ENCODE results near the gene CSF2. TPM values are rescaled to one million over a fixed set of nuclear protein-coding genes. Genes with fewer than 3 reads are reported as not detected.

Gene CSF2
- total RNA-seq, 1 donor from 2014 or later: not detected

- H3K9me3 Mint-ChIP-seq (ENCODE audit: low read depth): no peaks in the 10 kb centered on the region
- TF ChIP-seq CTCF (IDR thresholded peaks at IDR 0.05): no peak
- no peaks in the 10 kb centered on the region for H3K4me1 Mint-ChIP-seq (ENCODE audit: low read depth)
- DNase-seq (ENCODE audit: low spot score): peak; percentile 73
- H3K4me3 Mint-ChIP-seq (ENCODE audit: unreplicated experiment): no peak overlapping the region
- no peaks in the 10 kb centered on the region for H3K27me3 Mint-ChIP-seq (ENCODE audit: low read depth)
- H3K36me3 Mint-ChIP-seq (ENCODE audit: low read depth): no peaks in the 10 kb centered on the region
- no peak overlapping the region for H3K27ac Mint-ChIP-seq (ENCODE audit: unreplicated experiment)
Observed at GRCh38 chr5:132074772-132075718, 1.5 kb downstream of the CSF2 start.

GRCh38 chr5:132075719-132076077 lies 2.1 kb downstream of the CSF2 start:
- H3K36me3 Mint-ChIP-seq (ENCODE audit: low read depth): no peaks in the 10 kb centered on the region
- no peak overlapping the region for H3K27ac Mint-ChIP-seq (ENCODE audit: unreplicated experiment)
- no peak for TF ChIP-seq CTCF (IDR thresholded peaks at IDR 0.05)
- H3K27me3 Mint-ChIP-seq (ENCODE audit: low read depth): no peaks in the 10 kb centered on the region
- no peak for DNase-seq (ENCODE audit: low spot score)
- H3K4me3 Mint-ChIP-seq (ENCODE audit: unreplicated experiment): no peak overlapping the region
- no peaks in the 10 kb centered on the region for H3K9me3 Mint-ChIP-seq (ENCODE audit: low read depth)
- H3K4me1 Mint-ChIP-seq (ENCODE audit: low read depth): no peaks in the 10 kb centered on the region

GRCh38 chr5:132076202-132076830 lies 2.7 kb downstream of the CSF2 start:
- DNase-seq (ENCODE audit: low spot score): no peak
- no peaks in the 10 kb centered on the region for H3K36me3 Mint-ChIP-seq (ENCODE audit: low read depth)
- H3K27me3 Mint-ChIP-seq (ENCODE audit: low read depth): no peaks in the 10 kb centered on the region
- no peaks in the 10 kb centered on the region for H3K4me1 Mint-ChIP-seq (ENCODE audit: low read depth)
- no peak overlapping the region for H3K27ac Mint-ChIP-seq (ENCODE audit: unreplicated experiment)
- H3K9me3 Mint-ChIP-seq (ENCODE audit: low read depth): no peaks in the 10 kb centered on the region
- no peak for TF ChIP-seq CTCF (IDR thresholded peaks at IDR 0.05)
- H3K4me3 Mint-ChIP-seq (ENCODE audit: unreplicated experiment): no peak overlapping the region

GRCh38 chr5:132076983-132077382 lies 3.4 kb downstream of the CSF2 start:
- no peak for TF ChIP-seq CTCF (IDR thresholded peaks at IDR 0.05)
- Mint-ChIP-seq H3K27ac (ENCODE audit: unreplicated experiment) (no peak overlapping the region), H3K4me1 (ENCODE audit: low read depth) (no peaks in the 10 kb centered on the region), H3K36me3 (ENCODE audit: low read depth) (no peaks in the 10 kb centered on the region), H3K9me3 (ENCODE audit: low read depth) (no peaks in the 10 kb centered on the region), H3K4me3 (ENCODE audit: unreplicated experiment) (no peak overlapping the region), H3K27me3 (ENCODE audit: low read depth) (no peaks in the 10 kb centered on the region)
- DNase-seq (ENCODE audit: low spot score): peak; percentile 65

GRCh38 chr5:132079081-132079480 lies 5.5 kb downstream of the CSF2 start:
- H3K27ac Mint-ChIP-seq (ENCODE audit: unreplicated experiment): no peak overlapping the region
- no peaks in the 10 kb centered on the region for H3K4me1 Mint-ChIP-seq (ENCODE audit: low read depth)
- no peaks in the 10 kb centered on the region for H3K36me3 Mint-ChIP-seq (ENCODE audit: low read depth)
- no peak overlapping the region for H3K4me3 Mint-ChIP-seq (ENCODE audit: unreplicated experiment)
- H3K27me3 Mint-ChIP-seq (ENCODE audit: low read depth): no peaks in the 10 kb centered on the region
- TF ChIP-seq CTCF (IDR thresholded peaks at IDR 0.05): no peak
- H3K9me3 Mint-ChIP-seq (ENCODE audit: low read depth): no peaks in the 10 kb centered on the region
- no peak for DNase-seq (ENCODE audit: low spot score)

Measured in chondrocyte (in vitro differentiated cells).